ENCODE data around the gene LRRC63. TPM values are rescaled to one million over a fixed set of nuclear protein-coding genes. Genes with fewer than 3 reads are reported as not detected.
A peak's percentile ranks its signal among the peaks of the same experiment; 100 is the strongest.

LRRC63 gene
- total RNA-seq, 1 donor from 2014 or later = 0.52 TPM

- Mint-ChIP-seq H3K4me3 (ENCODE audit: low read depth) (no peak overlapping the region), H3K27me3 (ENCODE audit: low read depth) (no peaks in the 10 kb centered on the region), H3K36me3 (ENCODE audit: low read depth) (peaks cover 11% of the 10 kb centered on the region), H3K4me1 (ENCODE audit: low read depth) (peaks cover 12% of the 10 kb centered on the region), H3K9me3 (peaks cover 33% of the 10 kb centered on the region), H3K27ac (no peak overlapping the region)
- intact Hi-C loops (cut with micrococcal nuclease) = no loop called here
- DNase-seq (ENCODE audit: low spot score) = no peak
These were observed 92.8 kb downstream of the LRRC63 start for GRCh38 chr13:46304546-46304945.

DNA sequence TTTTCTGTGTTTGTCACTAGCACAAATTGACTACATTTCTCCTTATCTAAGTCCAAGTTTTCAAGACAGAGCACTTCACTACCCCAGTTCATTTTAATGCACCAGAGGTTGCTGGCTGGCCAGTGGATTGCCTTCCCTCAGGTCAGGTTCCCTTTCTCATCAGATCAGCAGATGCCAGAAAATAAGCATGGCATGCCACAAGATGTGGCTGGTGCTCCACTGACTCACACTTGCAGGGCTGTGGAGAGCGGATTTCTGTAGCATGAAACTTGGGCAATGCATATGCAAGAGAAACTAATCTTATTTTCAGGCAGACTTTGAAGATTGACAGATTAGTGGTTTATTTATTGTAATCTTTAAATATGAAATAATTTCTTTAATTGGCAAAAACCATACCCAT lies 95.8 kb downstream of the LRRC63 start:
- Mint-ChIP-seq H3K27ac (no peak overlapping the region), H3K4me3 (ENCODE audit: low read depth) (no peak overlapping the region), H3K36me3 (ENCODE audit: low read depth) (peaks cover 20% of the 10 kb centered on the region), H3K27me3 (ENCODE audit: low read depth) (no peaks in the 10 kb centered on the region), H3K4me1 (ENCODE audit: low read depth) (peaks cover 14% of the 10 kb centered on the region), H3K9me3 (peaks cover 19% of the 10 kb centered on the region)
- intact Hi-C loops (cut with micrococcal nuclease) = no loop called here
- no peak for DNase-seq (ENCODE audit: low spot score)

- Mint-ChIP-seq H3K4me3 (ENCODE audit: low read depth) (no peak overlapping the region), H3K27ac (no peak overlapping the region), H3K27me3 (ENCODE audit: low read depth) (no peaks in the 10 kb centered on the region), H3K9me3 (peaks cover 26% of the 10 kb centered on the region), H3K4me1 (ENCODE audit: low read depth) (peaks cover 9% of the 10 kb centered on the region), H3K36me3 (ENCODE audit: low read depth) (peaks cover 38% of the 10 kb centered on the region)
- intact Hi-C loops (cut with micrococcal nuclease) = no loop called here
- no peak for DNase-seq (ENCODE audit: low spot score)
These were observed 98.3 kb downstream of the LRRC63 start for GRCh38 chr13:46310066-46310465.

- peaks cover 47% of the 10 kb centered on the region for H3K36me3 Mint-ChIP-seq (ENCODE audit: low read depth)
- peaks cover 14% of the 10 kb centered on the region for H3K4me1 Mint-ChIP-seq (ENCODE audit: low read depth)
- no peak overlapping the region for H3K4me3 Mint-ChIP-seq (ENCODE audit: low read depth)
- no peaks in the 10 kb centered on the region for H3K27me3 Mint-ChIP-seq (ENCODE audit: low read depth)
- H3K9me3 Mint-ChIP-seq = peaks cover 26% of the 10 kb centered on the region
- no peak overlapping the region for H3K27ac Mint-ChIP-seq
- intact Hi-C loops (cut with micrococcal nuclease) = no loop called here
- DNase-seq (ENCODE audit: low spot score) = no peak
These were observed 99.5 kb downstream of the LRRC63 start for GRCh38 chr13:46311217-46311616.

- Mint-ChIP-seq H3K27me3 (ENCODE audit: low read depth) (no peaks in the 10 kb centered on the region), H3K27ac (no peak overlapping the region), H3K36me3 (ENCODE audit: low read depth) (peaks cover 52% of the 10 kb centered on the region)
These were observed 101.3 kb downstream of the LRRC63 start for GRCh38 chr13:46313024-46313423.

DNA sequence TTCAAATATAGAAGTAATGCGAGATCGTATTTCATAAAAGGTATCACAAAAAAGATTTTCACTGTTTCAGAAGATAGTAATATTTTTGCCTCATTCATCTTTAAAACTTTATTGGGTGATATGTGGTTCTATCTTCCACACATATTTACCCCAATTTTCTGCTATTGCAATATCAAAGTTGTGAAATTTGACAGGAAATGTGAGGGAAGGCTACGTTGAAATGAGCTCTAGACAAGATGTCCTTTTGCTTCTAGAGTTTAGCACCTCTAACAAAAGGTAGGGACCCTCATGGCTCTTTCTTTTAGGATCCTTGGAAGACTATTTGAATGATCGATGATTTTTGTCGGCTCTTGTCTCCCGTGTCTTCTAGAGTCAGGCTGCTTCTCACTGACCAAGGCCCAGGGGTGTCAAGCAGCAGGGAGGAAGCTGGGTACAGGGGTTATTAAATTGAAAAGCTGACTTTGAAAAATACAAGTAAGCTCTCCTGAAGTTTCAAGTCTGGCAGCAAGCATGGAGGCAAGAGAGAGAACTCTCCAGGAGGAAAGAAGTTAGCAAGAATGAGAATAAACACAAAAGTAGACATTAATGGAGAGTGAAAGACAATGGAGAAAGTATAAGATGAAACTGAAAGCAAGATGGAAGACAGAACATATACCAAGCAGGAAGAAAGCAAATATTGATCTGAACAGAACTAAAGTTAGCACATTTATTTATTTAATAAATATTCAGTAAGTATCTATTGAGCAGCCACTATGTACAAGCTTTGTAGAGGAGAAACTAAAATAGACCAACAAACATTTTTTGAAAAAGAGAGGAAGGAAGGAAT lies 101.9 kb downstream of the LRRC63 start:
- Mint-ChIP-seq H3K9me3 (peaks cover 26% of the 10 kb centered on the region), H3K27me3 (ENCODE audit: low read depth) (no peaks in the 10 kb centered on the region), H3K36me3 (ENCODE audit: low read depth) (peaks cover 52% of the 10 kb centered on the region), H3K27ac (peak overlapping the region; percentile 29), H3K4me3 (ENCODE audit: low read depth) (peak overlapping the region; percentile 2), H3K4me1 (ENCODE audit: low read depth) (peaks cover 23% of the 10 kb centered on the region)
- DNase-seq (ENCODE audit: low spot score) = no peak
- intact Hi-C loops (cut with micrococcal nuclease) = no loop called here

More at GRCh38 chr13:46313024-46313423, 101.3 kb downstream of the LRRC63 start:
- Mint-ChIP-seq H3K4me3 (ENCODE audit: low read depth) (no peak overlapping the region), H3K9me3 (peaks cover 26% of the 10 kb centered on the region), H3K4me1 (ENCODE audit: low read depth) (peaks cover 19% of the 10 kb centered on the region)
- no peak for DNase-seq (ENCODE audit: low spot score)
- intact Hi-C loops (cut with micrococcal nuclease) = no loop called here

DNA sequence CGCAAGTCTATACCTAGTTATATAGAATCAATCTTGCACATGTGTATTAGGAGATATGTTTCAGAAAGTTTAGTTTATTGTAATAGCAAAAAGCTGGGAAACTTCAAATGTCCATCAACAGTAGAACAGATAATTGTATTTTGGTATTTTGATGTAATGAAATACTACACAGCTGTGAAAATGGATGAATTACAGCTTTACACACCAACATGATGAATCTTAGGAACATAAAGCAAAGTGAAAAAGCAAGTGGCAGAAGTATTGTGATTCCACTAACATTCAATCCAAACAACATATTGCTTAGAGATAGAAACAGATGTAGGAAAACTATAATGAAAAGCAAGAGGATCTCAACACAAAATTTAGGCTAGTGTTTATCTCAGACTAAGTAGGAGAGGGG lies 102.9 kb downstream of the LRRC63 start:
- H3K36me3 Mint-ChIP-seq (ENCODE audit: low read depth) = peaks cover 52% of the 10 kb centered on the region
- DNase-seq (ENCODE audit: low spot score) = no peak
- H3K27ac Mint-ChIP-seq = no peak overlapping the region
- peaks cover 25% of the 10 kb centered on the region for H3K9me3 Mint-ChIP-seq
- H3K27me3 Mint-ChIP-seq (ENCODE audit: low read depth) = no peaks in the 10 kb centered on the region
- H3K4me1 Mint-ChIP-seq (ENCODE audit: low read depth) = peaks cover 27% of the 10 kb centered on the region
- H3K4me3 Mint-ChIP-seq (ENCODE audit: low read depth) = no peak overlapping the region
- intact Hi-C loops (cut with micrococcal nuclease) = no loop called here

- DNase-seq (ENCODE audit: low spot score) = no peak
- peaks cover 25% of the 10 kb centered on the region for H3K4me1 Mint-ChIP-seq (ENCODE audit: low read depth)
- peaks cover 20% of the 10 kb centered on the region for H3K9me3 Mint-ChIP-seq
- no peak overlapping the region for H3K27ac Mint-ChIP-seq
- H3K36me3 Mint-ChIP-seq (ENCODE audit: low read depth) = peaks cover 48% of the 10 kb centered on the region
- no peaks in the 10 kb centered on the region for H3K27me3 Mint-ChIP-seq (ENCODE audit: low read depth)
- intact Hi-C loops (cut with micrococcal nuclease) = no loop called here
- no peak overlapping the region for H3K4me3 Mint-ChIP-seq (ENCODE audit: low read depth)
These were observed 103.3 kb downstream of the LRRC63 start for GRCh38 chr13:46315036-46315435.

GRCh38 chr13:46315491-46316075 lies 103.9 kb downstream of the LRRC63 start:
- H3K27me3 Mint-ChIP-seq (ENCODE audit: low read depth) = no peaks in the 10 kb centered on the region
- DNase-seq (ENCODE audit: low spot score) = no peak
- H3K4me3 Mint-ChIP-seq (ENCODE audit: low read depth) = no peak overlapping the region
- H3K27ac Mint-ChIP-seq = no peak overlapping the region
- intact Hi-C loops (cut with micrococcal nuclease) = no loop called here
- peaks cover 15% of the 10 kb centered on the region for H3K9me3 Mint-ChIP-seq
- H3K36me3 Mint-ChIP-seq (ENCODE audit: low read depth) = peaks cover 45% of the 10 kb centered on the region
- H3K4me1 Mint-ChIP-seq (ENCODE audit: low read depth) = peaks cover 29% of the 10 kb centered on the region

DNA sequence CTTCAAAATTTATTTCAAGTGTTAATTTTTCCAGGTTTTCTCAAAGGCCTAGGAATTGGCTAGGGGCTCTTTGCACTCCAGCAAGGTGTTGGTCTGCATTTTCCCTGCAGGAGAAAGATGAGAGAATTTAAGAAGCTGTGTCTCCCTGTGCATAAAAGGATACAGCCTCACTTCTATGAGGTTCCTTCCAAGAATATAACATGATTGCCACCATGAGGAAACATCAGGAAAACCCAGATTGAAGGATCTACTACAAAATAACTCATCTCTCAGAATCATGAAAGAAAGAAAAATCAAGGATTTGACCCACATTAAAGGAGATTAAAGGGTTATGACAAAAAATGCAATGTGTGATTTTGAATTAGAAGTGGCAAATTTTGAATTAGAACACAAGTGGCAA lies 105.4 kb downstream of the LRRC63 start:
- intact Hi-C loops (cut with micrococcal nuclease) = no loop called here
- DNase-seq (ENCODE audit: low spot score) = no peak
- Mint-ChIP-seq H3K4me1 (ENCODE audit: low read depth) (peaks cover 42% of the 10 kb centered on the region), H3K4me3 (ENCODE audit: low read depth) (no peak overlapping the region), H3K27ac (no peak overlapping the region), H3K9me3 (peaks cover 10% of the 10 kb centered on the region), H3K36me3 (ENCODE audit: low read depth) (peaks cover 33% of the 10 kb centered on the region), H3K27me3 (ENCODE audit: low read depth) (no peaks in the 10 kb centered on the region)

DNA sequence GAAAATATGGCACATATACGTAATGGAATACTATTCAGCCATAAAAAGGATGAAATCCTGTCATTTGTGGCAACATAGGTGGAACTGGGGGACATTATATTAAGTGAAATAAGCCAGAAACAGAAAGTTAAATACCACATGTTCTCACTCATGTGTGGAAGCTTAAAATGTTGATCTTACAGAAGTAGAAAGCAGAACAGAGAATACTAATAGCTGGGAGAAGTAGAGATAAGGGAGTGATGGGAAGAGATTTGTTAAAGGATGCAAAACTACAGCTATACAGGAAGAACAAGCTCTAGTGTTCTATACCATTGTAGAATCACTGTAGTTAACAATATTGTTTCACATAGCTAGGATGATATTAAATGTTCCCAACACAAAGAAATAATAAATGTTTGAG lies 107.3 kb downstream of the LRRC63 start:
- DNase-seq (ENCODE audit: low spot score) = no peak
- no peak overlapping the region for H3K27ac Mint-ChIP-seq
- peaks cover 40% of the 10 kb centered on the region for H3K4me1 Mint-ChIP-seq (ENCODE audit: low read depth)
- peaks cover 6% of the 10 kb centered on the region for H3K9me3 Mint-ChIP-seq
- peaks cover 22% of the 10 kb centered on the region for H3K36me3 Mint-ChIP-seq (ENCODE audit: low read depth)
- peaks cover 2% of the 10 kb centered on the region for H3K27me3 Mint-ChIP-seq (ENCODE audit: low read depth)
- intact Hi-C loops (cut with micrococcal nuclease) = no loop called here
- H3K4me3 Mint-ChIP-seq (ENCODE audit: low read depth) = no peak overlapping the region

GRCh38 chr13:46320406-46320805 lies 108.7 kb downstream of the LRRC63 start:
- Mint-ChIP-seq H3K4me1 (ENCODE audit: low read depth) (peaks cover 36% of the 10 kb centered on the region), H3K4me3 (ENCODE audit: low read depth) (peak overlapping the region; percentile 81), H3K36me3 (ENCODE audit: low read depth) (peaks cover 11% of the 10 kb centered on the region), H3K9me3 (no peaks in the 10 kb centered on the region), H3K27ac (peak overlapping the region; percentile 93), H3K27me3 (ENCODE audit: low read depth) (peaks cover 2% of the 10 kb centered on the region)
- intact Hi-C loops (cut with micrococcal nuclease) = loop anchor here (2.0 to 10.0 kb wide), 8 partner anchors 20 to 808 kb away; partner anchors contain the start of genes LCP1 and LRRC63
- no peak for DNase-seq (ENCODE audit: low spot score)

- Mint-ChIP-seq H3K27me3 (ENCODE audit: low read depth) (peaks cover 2% of the 10 kb centered on the region), H3K4me1 (ENCODE audit: low read depth) (peaks cover 34% of the 10 kb centered on the region), H3K27ac (peak overlapping the region; percentile 93), H3K4me3 (ENCODE audit: low read depth) (peak overlapping the region; percentile 81), H3K36me3 (ENCODE audit: low read depth) (peaks cover 7% of the 10 kb centered on the region), H3K9me3 (no peaks in the 10 kb centered on the region)
- DNase-seq (ENCODE audit: low spot score) = no peak
- intact Hi-C loops (cut with micrococcal nuclease) = loop anchor here (2.0 to 10.0 kb wide), 8 partner anchors 20 to 809 kb away; partner anchors contain the start of genes LCP1 and LRRC63
These were observed 109.1 kb downstream of the LRRC63 start for GRCh38 chr13:46320821-46321220.
